GM18951 (cell line): ENCODE measurements around the gene SMARCD3.

Experiments used
- POLR2A ChIP-seq: IDR thresholded peaks from 4 replicates; pipeline ENCODE4 v1.6.1; 2011; ENCODE audit warnings: mild to moderate bottlenecking; ENCODE audit not compliant: insufficient read length, insufficient read depth; ENCODE audit errors: extremely low read depth
- in situ Hi-C: fragments of 300-500 bp; cut with MboI; formaldehyde crosslinking; loops from one replicate; pipeline ENCODE4 v1.12.0; 2022; ENCODE audit warnings: low sequenced_read_pairs, mixed read lengths, inconsistent platforms; ENCODE audit not compliant: unreplicated experiment

Gene SMARCD3

GRCh38 chr7:151249034-151249731, 689 bp upstream of the SMARCD3 start:
- in situ Hi-C loops, result no loop called here

GRCh38 chr7:151247611-151248345, 716 bp downstream of the SMARCD3 start:
- in situ Hi-C loops, result no loop called here
- no peak for TF ChIP-seq POLR2A

More at GRCh38 chr7:151249034-151249731, 689 bp upstream of the SMARCD3 start:
- TF ChIP-seq POLR2A, result no peak

DNA sequence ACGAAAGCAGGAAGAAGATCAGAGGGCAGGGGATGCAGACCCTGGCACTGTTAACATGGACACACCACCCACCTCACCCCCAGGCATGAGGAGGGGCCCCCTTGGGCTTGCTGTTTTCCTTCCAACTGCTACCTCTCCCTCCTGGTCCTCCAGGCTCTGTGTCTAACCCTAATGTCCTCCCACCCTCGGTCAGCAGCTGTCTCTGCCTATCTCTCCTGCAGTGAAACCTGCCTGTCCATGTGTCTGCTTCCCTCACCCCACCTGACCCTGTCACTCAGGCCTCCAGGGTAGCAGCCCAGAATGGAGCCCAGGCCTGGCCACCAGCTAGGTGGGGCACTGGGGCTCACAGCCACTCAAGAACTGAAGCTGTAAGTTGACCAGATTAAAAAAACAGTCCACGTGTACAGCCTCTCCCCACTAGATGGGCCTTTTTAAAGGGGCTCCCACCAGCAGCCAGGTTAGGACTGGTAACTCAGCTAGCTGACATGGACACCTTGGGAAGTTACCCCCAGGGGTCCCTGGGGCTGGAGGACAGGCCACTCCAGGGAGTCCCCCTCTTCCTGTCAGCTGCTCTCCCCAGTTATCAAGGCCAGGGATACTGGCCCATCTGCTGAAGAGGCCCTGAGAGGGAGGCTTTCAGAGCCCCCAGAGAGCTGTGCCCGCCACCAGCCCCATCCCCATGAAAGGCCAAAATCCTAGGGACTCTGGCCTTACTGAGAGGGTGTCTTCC, 1.5 kb downstream of the SMARCD3 start:
- in situ Hi-C loops, result no loop called here
- no peak for TF ChIP-seq POLR2A

- no peak for TF ChIP-seq POLR2A
- in situ Hi-C loops, result no loop called here
These were observed 2.2 kb downstream of the SMARCD3 start for GRCh38 chr7:151246102-151246850.

- in situ Hi-C loops, result no loop called here
These were observed 3.0 kb downstream of the SMARCD3 start for GRCh38 chr7:151245360-151246101.

GRCh38 chr7:151244841-151245346, 3.6 kb downstream of the SMARCD3 start:
- in situ Hi-C loops, result no loop called here
- no peak for TF ChIP-seq POLR2A

More at GRCh38 chr7:151245360-151246101, 3.0 kb downstream of the SMARCD3 start:
- no peak for TF ChIP-seq POLR2A

GRCh38 chr7:151244196-151244840, 4.2 kb downstream of the SMARCD3 start:
- no peak for TF ChIP-seq POLR2A
- in situ Hi-C loops, result no loop called here

DNA sequence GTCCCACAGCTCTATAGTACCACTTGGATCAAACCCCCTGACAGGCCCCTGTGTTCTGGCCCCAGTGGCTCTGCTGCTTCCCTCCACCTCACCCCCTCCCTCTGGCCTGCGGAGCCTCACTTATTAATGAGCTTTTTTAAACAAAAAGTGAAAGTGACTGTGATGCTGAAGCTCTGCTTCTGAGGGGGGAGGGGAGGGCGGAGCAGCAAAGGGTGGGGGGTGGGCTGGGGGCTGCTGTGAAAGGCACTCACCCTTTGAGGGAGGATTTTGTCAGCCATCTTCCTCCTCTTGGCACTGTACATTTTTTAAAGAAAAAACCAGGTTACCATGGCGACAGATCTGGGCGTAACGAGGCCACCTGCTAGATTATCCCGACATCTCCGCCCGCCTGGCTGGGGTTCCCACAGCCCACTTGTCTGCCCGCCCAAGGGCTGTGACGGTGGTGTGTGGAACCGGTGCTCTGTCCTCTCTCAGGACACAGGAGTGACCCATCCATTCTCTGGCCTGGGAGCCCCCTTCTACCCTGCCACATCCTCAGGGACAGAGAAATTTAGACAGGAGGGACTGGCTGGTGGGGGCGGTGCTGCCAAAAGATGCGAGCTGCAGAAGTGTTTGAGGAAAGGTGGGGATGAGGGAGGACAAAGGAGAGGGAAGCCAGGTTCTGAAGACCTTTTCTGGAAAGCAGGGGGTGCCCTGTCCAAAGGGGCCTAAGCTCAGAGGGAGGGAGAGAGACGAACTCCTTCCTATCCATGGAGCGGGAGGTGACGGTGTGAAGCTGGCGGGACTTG, 4.9 kb downstream of the SMARCD3 start:
- in situ Hi-C loops, result no loop called here
- no peak for TF ChIP-seq POLR2A

- TF ChIP-seq POLR2A, result no peak
- in situ Hi-C loops, result no loop called here
These were observed 5.5 kb downstream of the SMARCD3 start for GRCh38 chr7:151243045-151243349.

DNA sequence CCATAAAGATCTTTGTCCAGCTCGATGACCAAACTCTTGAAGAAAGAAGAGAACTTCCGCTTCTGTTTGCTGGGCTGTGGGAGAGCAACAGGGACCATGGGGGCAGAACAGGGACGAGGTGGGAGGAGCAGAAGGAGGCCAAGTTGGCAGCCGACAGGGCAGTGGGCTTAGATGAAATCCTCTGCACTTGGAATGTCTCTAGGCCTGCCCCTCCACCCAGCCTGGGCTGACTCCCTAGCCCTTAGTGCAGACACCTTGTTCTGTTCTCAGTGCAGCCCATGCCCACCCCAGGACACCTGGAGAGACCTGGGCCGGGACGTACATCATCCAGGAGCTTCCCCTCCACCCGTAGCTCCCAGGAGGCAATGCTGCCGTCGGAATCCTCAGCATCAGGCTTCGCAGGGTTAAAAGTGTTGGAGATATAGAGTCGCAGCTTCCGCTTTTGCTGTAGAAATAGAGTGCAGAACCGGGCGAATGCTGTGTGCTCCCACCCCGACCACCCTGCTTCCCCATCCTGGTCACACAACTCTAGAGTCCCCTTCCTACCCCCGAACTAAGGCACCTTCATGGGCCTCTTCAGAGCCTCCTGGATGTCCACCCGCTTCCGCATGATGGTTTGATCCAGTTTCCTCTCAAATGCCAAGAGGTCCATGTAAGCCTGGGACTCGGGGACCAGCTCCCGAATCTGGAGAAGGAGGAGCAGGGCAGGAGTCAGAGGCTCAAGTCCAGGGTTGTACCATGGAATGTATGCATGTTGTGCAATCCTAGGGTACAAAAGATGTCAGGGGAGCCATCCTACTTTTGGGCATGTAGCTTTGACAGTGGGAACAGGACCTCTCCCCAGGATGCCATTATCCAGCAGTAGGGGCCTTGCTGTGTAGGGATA, 6.1 kb downstream of the SMARCD3 start:
- in situ Hi-C loops, result no loop called here
- TF ChIP-seq POLR2A, result no peak
